K562 (cell line): ENCODE data around the gene RIOK3. TPM values are rescaled to one million over a fixed set of nuclear protein-coding genes. Genes with fewer than 3 reads are reported as not detected.
A peak's percentile ranks its signal among the peaks of the same experiment; 100 is the strongest.

Experiments used
- DEAF1 ChIP-seq: fragments of 450-650 bp; formaldehyde crosslinking; IDR thresholded peaks from 2 replicates; pipeline ENCODE4 v1.4.0; 2020; ENCODE audit warnings: mild to moderate bottlenecking, moderate library complexity
- DPF2 ChIP-seq: fragments of 450-650 bp; IDR thresholded peaks from 2 replicates; pipeline ENCODE4 v1.6.1; 2016
- EP300 ChIP-seq: IDR thresholded peaks from 2 replicates; pipeline ENCODE4 v1.6.1; 2012; ENCODE audit warnings: low read length, improper control_type of control experiment
- ESRRB ChIP-seq: fragments of 250-450 bp; sonication (Bioruptor Pico); IDR thresholded peaks from 2 replicates; pipeline ENCODE4 v1.5.0; 2020; ENCODE audit warnings: mild to moderate bottlenecking, moderate library complexity, borderline replicate concordance
- HDGF ChIP-seq: fragments of 450-650 bp; IDR thresholded peaks from 2 replicates; pipeline ENCODE4 v1.6.1; 2016
- HMG20A ChIP-seq: fragments of 450-650 bp; formaldehyde crosslinking; conservative IDR thresholded peaks from 2 replicates; pipeline ENCODE4 v1.4.0; 2020; ENCODE audit warnings: mild to moderate bottlenecking, mixed read lengths
- KAT7 ChIP-seq: sonication (generic); formaldehyde crosslinking; IDR thresholded peaks from 2 replicates; pipeline ENCODE4 v1.8.0; 2022; ENCODE audit warnings: missing genetic modification reagents, mild to moderate bottlenecking, borderline replicate concordance
- KAT8 ChIP-seq: fragments of 450-650 bp; IDR thresholded peaks from 2 replicates; pipeline ENCODE4 v1.6.1; 2016; ENCODE audit warnings: low read depth, mild to moderate bottlenecking
- L3MBTL2 ChIP-seq: fragments of 450-650 bp; IDR thresholded peaks from 2 replicates; pipeline ENCODE4 v1.6.1; 2016; ENCODE audit warnings: mild to moderate bottlenecking, moderate library complexity
- MCM3 ChIP-seq: fragments of 450-650 bp; IDR thresholded peaks from 2 replicates; pipeline ENCODE4 v1.6.1; 2016
- NEUROD1 ChIP-seq: fragments of 150-350 bp; IDR thresholded peaks from 2 replicates; pipeline ENCODE4 v1.6.1; 2014; ENCODE audit warnings: borderline replicate concordance, low read length, low read depth; ENCODE audit not compliant: partially characterized antibody
- POLR3A ChIP-seq: IDR thresholded peaks from 2 replicates; pipeline ENCODE4 v1.6.1; 2011; ENCODE audit warnings: borderline replicate concordance, mild to moderate bottlenecking, moderate library complexity; ENCODE audit not compliant: insufficient read length, insufficient read depth; ENCODE audit errors: extremely low read depth
- POLR3G ChIP-seq: IDR thresholded peaks from 2 replicates; pipeline ENCODE4 v1.6.1; 2011; ENCODE audit not compliant: insufficient read length, insufficient replicate concordance; ENCODE audit errors: extremely low read depth
- PPARD ChIP-seq: fragments of 250-450 bp; sonication (Bioruptor Pico); IDR thresholded peaks from 2 replicates; pipeline ENCODE4 v1.8.0; 2022; ENCODE audit warnings: inconsistent platforms, mild to moderate bottlenecking, moderate library complexity
- PURB ChIP-seq: sonication (generic); formaldehyde crosslinking; IDR thresholded peaks from 2 replicates; pipeline ENCODE4 v1.9.0; 2021; ENCODE audit warnings: low read depth, mild to moderate bottlenecking, missing genetic modification reagents
- RAD51 ChIP-seq: fragments of 450-650 bp; IDR thresholded peaks from 2 replicates; pipeline ENCODE4 v1.7.1; 2016; ENCODE audit warnings: low read depth, mild to moderate bottlenecking, borderline replicate concordance
- RBM25 ChIP-seq: fragments of 200-400 bp; formaldehyde crosslinking; IDR thresholded peaks from 2 replicates; pipeline ENCODE4 v1.6.1; 2018; ENCODE audit warnings: low read length, low read depth, moderate library complexity; ENCODE audit not compliant: severe bottlenecking
- STAT6 ChIP-seq: sonication (generic); formaldehyde crosslinking; IDR thresholded peaks from 2 replicates; pipeline ENCODE4 v1.8.1; 2023; ENCODE audit warnings: mild to moderate bottlenecking, missing genetic modification reagents
- TEAD4 ChIP-seq, 2 experiments: sonication (generic) in 1 of 2; formaldehyde crosslinking in 1 of 2; IDR thresholded peaks; 2 replicates each; pipeline versions ENCODE4 v1.6.1 to v1.8.0; 2012 to 2022; ENCODE audit warnings: borderline replicate concordance in 1 of 2, inconsistent platforms in 1 of 2, low read length in 1 of 2, mild to moderate bottlenecking in 1 of 2, missing genetic modification reagents in 1 of 2
- USF1 ChIP-seq: sonication (generic); formaldehyde crosslinking; IDR thresholded peaks from 2 replicates; pipeline ENCODE4 v1.9.0; 2022; ENCODE audit warnings: mild to moderate bottlenecking, missing genetic modification reagents
- ZNF445 ChIP-seq: fragments of 250-450 bp; sonication (Bioruptor Pico); IDR thresholded peaks from 2 replicates; pipeline ENCODE4 v1.4.0; 2020; ENCODE audit warnings: low read depth, mild to moderate bottlenecking, moderate library complexity
- ZNF511 ChIP-seq: sonication (generic); formaldehyde crosslinking; IDR thresholded peaks from 2 replicates; pipeline ENCODE4 v1.8.0; 2022; ENCODE audit warnings: mild to moderate bottlenecking, missing genetic modification reagents
- ZNF778 ChIP-seq: fragments of 450-650 bp; formaldehyde crosslinking; IDR thresholded peaks from 2 replicates; pipeline ENCODE4 v1.4.0; 2020; ENCODE audit warnings: mild to moderate bottlenecking, moderate library complexity
- polyA plus RNA-seq, 8 experiments: library from polyadenylated mRNA; depleted of rRNA in 4 of 8; stranded (reverse) in 5 of 8; unstranded in 3 of 8; fragments of >200 nt; fragmentation: Nextera tagmentation in 2 of 8; fragmentation: Illumina TruSeq in 1 of 8; extraction: Ambion mirVana in 2 of 8; extraction: Trizol in 1 of 8; gene quantifications; 2 replicates each; pipeline versions ENCODE4 v1.2.1 to v1.2.3, GENCODE V29; 2011 to 2014; ENCODE audit warnings: inconsistent platforms in 1 of 8, missing spikeins in 1 of 8
- total RNA-seq, 7 experiments: library from RNA; depleted of rRNA in 6 of 7; stranded (reverse); fragments of >200 nt in 6 of 7; fragmentation: Illumina TruSeq in 2 of 7; extraction: Trizol in 2 of 7; gene quantifications; 2 replicates each; pipeline versions ENCODE4 v1.2.1 to v1.2.3, GENCODE V29; 2011 to 2021; ENCODE audit warnings: low replicate concordance in 1 of 7

Gene RIOK3
- total and polyA plus RNA-seq, 9 of the 15 experiments (the other 6 are each of a cell fraction or from before 2014, with no cell fraction given): 21.4 to 89.5 (median 62.9) TPM

GRCh38 chr18:23528580-23529472 lies 75.7 kb downstream of the RIOK3 start (continued):
- TF ChIP-seq TEAD4 (IDR thresholded peaks at IDR 0.05; ENCODE audit: low read length): peak; percentile 48; the same call in 1 of the 2 replicates
- 0 out of 2 replicates have a peak, but pooled peaks have one; percentile 29 for TF ChIP-seq TEAD4 (CRISPR knock-in tag; IDR thresholded peaks at IDR 0.05; ENCODE audit: borderline replicate concordance)
- TF ChIP-seq MCM3: no peak
- TF ChIP-seq STAT6 (CRISPR knock-in tag): no peak; the same call in 1 of the 2 replicates
- no peak for TF ChIP-seq KAT8
- no peak for TF ChIP-seq ZNF445 (CRISPR knock-in tag)
- no peak for TF ChIP-seq POLR3G
- no peak for TF ChIP-seq RBM25
- no peak; the same call in 1 of the 2 replicates for TF ChIP-seq KAT7
- peak; percentile 82 for TF ChIP-seq L3MBTL2
- no peak for TF ChIP-seq ZNF778 (CRISPR knock-in tag)
- peak; percentile 21; the same call in 1 of the 2 replicates for TF ChIP-seq RAD51
- no peak for TF ChIP-seq HMG20A (CRISPR knock-in tag)
- no peak for TF ChIP-seq PPARD (CRISPR knock-in tag)
- peak; percentile 94 for TF ChIP-seq DPF2
- TF ChIP-seq HDGF: peak; percentile 23; the same call in 1 of the 2 replicates
- TF ChIP-seq USF1 (CRISPR knock-in tag): no peak
- TF ChIP-seq EP300: peak; percentile 89
- no peak for TF ChIP-seq PURB (CRISPR knock-in tag)
- no peak for TF ChIP-seq POLR3A
- no peak for TF ChIP-seq NEUROD1
- no peak for TF ChIP-seq ZNF511 (CRISPR knock-in tag)
- no peak for TF ChIP-seq DEAF1
- no peak for TF ChIP-seq ESRRB
